Neural progenitor cell (in vitro differentiated cells): ENCODE results near the gene C18orf63.

Experiments used
- CTCF ChIP-seq: fragments of 200-600 bp; sonication (generic); IDR thresholded peaks from 2 replicates; pipeline ENCODE4 v1.5.1; 2017; ENCODE audit warnings: antibody characterized with exemption, mild to moderate bottlenecking
- EZH2 ChIP-seq: fragments of 200-600 bp; sonication (generic); IDR thresholded peaks from 2 replicates; pipeline ENCODE4 v1.6.1; 2017; ENCODE audit warnings: antibody characterized with exemption, mild to moderate bottlenecking, moderate library complexity
- EZH2phosphoT487 ChIP-seq: fragments of 200-600 bp; sonication (generic); IDR thresholded peaks from 2 replicates; pipeline ENCODE4 v1.6.1; 2017; ENCODE audit warnings: antibody characterized with exemption

GRCh38 chr18:74290021-74290420, 25.6 kb upstream of the C18orf63 start:
- TF ChIP-seq CTCF (no peak), EZH2 (no peak), EZH2phosphoT487 (no peak)
